Bronchial epithelial cell (primary cell): ENCODE results near the gene DCAF12. TPM values are rescaled to one million over a fixed set of nuclear protein-coding genes. Genes with fewer than 3 reads are reported as not detected.

Experiments used
- DNase-seq: peaks from one replicate; pipeline ENCODE4 v3.0.0-alpha.2; 2010; ENCODE audit warnings: low read depth
- FAIRE-seq: peaks from 2 replicates; lab custom pipeline; 2011; peaks lifted over from hg19 to GRCh38; lab: Jason Lieb, UNC
- H3K27me3 ChIP-seq: 2 replicates; pipeline ENCODE4 v1.5.1; 2011; ENCODE audit warnings: low read length; ENCODE audit not compliant: control insufficient read depth, insufficient read depth
- H3K36me3 ChIP-seq: 2 replicates; pipeline ENCODE4 v1.5.1; 2011; ENCODE audit warnings: low read length; ENCODE audit not compliant: control insufficient read depth, insufficient read depth
- H3K4me3 ChIP-seq: 2 replicates; pipeline ENCODE4 v1.5.1; 2011; ENCODE audit warnings: mild to moderate bottlenecking, low read depth, low read length, control low read depth
- total RNA-seq: library from RNA; depleted of rRNA; stranded (reverse); fragments of >200 nt; gene quantifications from 2 replicates; pipeline ENCODE4 v1.2.1, GENCODE V29; 2014
- TF ChIP-seq, protein P1 (sequence below): IDR thresholded peaks from 2 replicates; pipeline ENCODE4 v1.5.1; 2011; ENCODE audit warnings: mild to moderate bottlenecking, moderate library complexity, low read length, control low read depth, inconsistent platforms; ENCODE audit not compliant: insufficient read depth, severe bottlenecking

Gene DCAF12
- total RNA-seq, 1 donor from 2014 or later: 15.3 TPM

GRCh38 chr9:34087370-34087769 lies 39.1 kb downstream of the DCAF12 start:
- TF ChIP-seq, protein P1, sequence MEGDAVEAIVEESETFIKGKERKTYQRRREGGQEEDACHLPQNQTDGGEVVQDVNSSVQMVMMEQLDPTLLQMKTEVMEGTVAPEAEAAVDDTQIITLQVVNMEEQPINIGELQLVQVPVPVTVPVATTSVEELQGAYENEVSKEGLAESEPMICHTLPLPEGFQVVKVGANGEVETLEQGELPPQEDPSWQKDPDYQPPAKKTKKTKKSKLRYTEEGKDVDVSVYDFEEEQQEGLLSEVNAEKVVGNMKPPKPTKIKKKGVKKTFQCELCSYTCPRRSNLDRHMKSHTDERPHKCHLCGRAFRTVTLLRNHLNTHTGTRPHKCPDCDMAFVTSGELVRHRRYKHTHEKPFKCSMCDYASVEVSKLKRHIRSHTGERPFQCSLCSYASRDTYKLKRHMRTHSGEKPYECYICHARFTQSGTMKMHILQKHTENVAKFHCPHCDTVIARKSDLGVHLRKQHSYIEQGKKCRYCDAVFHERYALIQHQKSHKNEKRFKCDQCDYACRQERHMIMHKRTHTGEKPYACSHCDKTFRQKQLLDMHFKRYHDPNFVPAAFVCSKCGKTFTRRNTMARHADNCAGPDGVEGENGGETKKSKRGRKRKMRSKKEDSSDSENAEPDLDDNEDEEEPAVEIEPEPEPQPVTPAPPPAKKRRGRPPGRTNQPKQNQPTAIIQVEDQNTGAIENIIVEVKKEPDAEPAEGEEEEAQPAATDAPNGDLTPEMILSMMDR: no peak
- FAIRE-seq: no peak
- no peaks in the 10 kb centered on the region for H3K27me3 ChIP-seq
- H3K36me3 ChIP-seq: peaks cover 16% of the 10 kb centered on the region
- no peak for DNase-seq
- H3K4me3 ChIP-seq: no peak overlapping the region

DNA sequence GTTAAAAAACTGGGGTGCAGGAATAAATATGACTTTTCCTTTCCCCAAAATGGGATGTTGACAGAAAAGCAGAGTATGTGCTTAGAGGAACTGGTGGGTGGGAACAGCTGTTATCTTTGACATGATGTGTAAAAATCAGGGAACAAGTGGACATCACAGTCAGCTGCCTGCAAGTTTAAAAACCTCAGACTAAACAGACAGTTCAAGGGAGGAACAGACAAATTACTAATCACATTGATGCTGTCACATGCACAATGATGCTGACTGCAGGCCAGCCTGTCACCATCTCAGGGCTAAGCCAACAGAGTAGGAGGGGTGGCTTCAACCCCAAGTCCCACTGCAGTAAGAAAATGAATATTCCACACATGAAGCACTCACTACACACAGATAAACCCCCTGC lies 39.6 kb downstream of the DCAF12 start:
- Histone ChIP-seq H3K27me3 (no peaks in the 10 kb centered on the region), H3K4me3 (no peak overlapping the region), H3K36me3 (peaks cover 16% of the 10 kb centered on the region)
- peak; percentile 13 for FAIRE-seq
- TF ChIP-seq, protein P1: no peak
- no peak for DNase-seq

- no peak overlapping the region for H3K4me3 ChIP-seq
- TF ChIP-seq, protein P1: no peak
- H3K27me3 ChIP-seq: no peaks in the 10 kb centered on the region
- DNase-seq: no peak
- no peak for FAIRE-seq
- peaks cover 16% of the 10 kb centered on the region for H3K36me3 ChIP-seq
Observed at GRCh38 chr9:34085581-34086500, 40.7 kb downstream of the DCAF12 start.

DNA sequence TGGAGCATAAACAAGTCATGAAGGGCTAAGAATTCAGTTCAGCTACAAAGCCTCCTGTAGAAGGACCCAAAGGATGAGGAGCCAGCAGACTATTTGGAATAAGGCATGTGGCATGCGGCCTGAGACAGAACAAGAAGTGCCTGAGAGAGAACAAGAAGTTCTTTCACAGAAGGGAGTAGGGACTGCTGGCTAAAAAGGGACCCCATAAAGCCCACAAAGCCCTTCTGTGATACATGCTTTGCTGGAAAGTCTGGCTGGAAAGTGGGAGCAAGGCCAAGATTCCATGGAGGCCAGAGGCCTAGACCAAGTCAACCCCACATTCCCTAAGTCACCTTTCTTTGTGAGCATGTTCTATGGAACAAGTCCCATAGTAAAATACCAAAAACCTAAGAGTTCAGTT lies 41.9 kb downstream of the DCAF12 start:
- H3K27me3 ChIP-seq: no peaks in the 10 kb centered on the region
- H3K4me3 ChIP-seq: no peak overlapping the region
- peaks cover 13% of the 10 kb centered on the region for H3K36me3 ChIP-seq
- TF ChIP-seq, protein P1: no peak
- DNase-seq: no peak
- no peak for FAIRE-seq

GRCh38 chr9:34079181-34079580 lies 47.3 kb downstream of the DCAF12 start:
- H3K4me3 ChIP-seq: no peak overlapping the region
- no peaks in the 10 kb centered on the region for H3K27me3 ChIP-seq
- TF ChIP-seq, protein P1: no peak
- peak; percentile 32 for FAIRE-seq
- DNase-seq: peak; percentile 93
- no peaks in the 10 kb centered on the region for H3K36me3 ChIP-seq
